ENCODE results near the gene GPATCH1.

DNA sequence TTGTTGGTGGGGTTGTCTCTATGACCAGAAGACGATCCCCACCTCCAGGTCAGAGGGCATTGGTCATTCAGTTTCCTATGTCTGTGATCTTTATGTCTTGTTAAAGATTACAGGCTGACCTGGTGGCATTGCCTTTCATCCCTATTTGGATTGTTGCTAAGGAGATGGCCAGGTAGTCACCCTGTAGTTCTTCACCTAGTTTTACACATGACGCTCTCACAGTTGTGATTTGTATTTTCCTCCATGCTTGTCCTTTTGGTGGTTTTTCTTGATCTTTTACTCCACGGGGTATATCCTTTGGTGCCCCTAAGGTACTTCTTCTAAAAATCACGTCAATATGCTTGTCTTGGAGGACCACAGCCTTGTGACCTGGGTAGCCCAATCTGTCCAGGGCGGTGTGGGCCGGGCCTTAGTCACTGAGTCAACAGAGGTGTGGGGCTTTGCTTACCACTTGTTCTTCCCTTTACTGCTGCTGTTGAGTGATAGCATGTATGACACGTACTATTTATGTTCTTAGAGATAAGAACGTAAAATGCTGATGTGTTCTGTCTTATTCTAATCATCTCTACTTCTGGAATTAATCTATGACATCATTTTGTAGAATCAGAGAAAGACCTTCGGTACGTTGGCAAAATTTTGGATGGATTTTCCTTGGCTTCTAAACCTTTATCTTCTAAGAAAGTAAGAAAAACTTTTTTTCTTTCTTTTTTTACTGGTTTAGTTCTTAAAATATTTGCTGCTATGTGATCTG is 20.1 kb downstream of the GPATCH1 start:
- TF ChIP-seq, protein P1, sequence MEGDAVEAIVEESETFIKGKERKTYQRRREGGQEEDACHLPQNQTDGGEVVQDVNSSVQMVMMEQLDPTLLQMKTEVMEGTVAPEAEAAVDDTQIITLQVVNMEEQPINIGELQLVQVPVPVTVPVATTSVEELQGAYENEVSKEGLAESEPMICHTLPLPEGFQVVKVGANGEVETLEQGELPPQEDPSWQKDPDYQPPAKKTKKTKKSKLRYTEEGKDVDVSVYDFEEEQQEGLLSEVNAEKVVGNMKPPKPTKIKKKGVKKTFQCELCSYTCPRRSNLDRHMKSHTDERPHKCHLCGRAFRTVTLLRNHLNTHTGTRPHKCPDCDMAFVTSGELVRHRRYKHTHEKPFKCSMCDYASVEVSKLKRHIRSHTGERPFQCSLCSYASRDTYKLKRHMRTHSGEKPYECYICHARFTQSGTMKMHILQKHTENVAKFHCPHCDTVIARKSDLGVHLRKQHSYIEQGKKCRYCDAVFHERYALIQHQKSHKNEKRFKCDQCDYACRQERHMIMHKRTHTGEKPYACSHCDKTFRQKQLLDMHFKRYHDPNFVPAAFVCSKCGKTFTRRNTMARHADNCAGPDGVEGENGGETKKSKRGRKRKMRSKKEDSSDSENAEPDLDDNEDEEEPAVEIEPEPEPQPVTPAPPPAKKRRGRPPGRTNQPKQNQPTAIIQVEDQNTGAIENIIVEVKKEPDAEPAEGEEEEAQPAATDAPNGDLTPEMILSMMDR (IDR thresholded peaks at IDR 0.05; ENCODE audit: low read depth, low read length, missing input control), result no peak
- TF ChIP-seq, protein P2, sequence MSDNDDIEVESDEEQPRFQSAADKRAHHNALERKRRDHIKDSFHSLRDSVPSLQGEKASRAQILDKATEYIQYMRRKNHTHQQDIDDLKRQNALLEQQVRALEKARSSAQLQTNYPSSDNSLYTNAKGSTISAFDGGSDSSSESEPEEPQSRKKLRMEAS (IDR thresholded peaks at IDR 0.05), result no peak
- TF ChIP-seq YY1 (IDR thresholded peaks at IDR 0.05) (no peak), RXRA (IDR thresholded peaks at IDR 0.05) (no peak), JUND (IDR thresholded peaks at IDR 0.05) (no peak), EGR1 (IDR thresholded peaks at IDR 0.05; ENCODE audit: low read depth in 2 of 2) (no peak), FOXA1 (IDR thresholded peaks at IDR 0.05) (no peak), RAD21 (IDR thresholded peaks at IDR 0.05) (no peak), NR2F2 (IDR thresholded peaks at IDR 0.05) (no peak), HNF4A (conservative IDR thresholded peaks at IDR 0.05) (no peak), GABPA (IDR thresholded peaks at IDR 0.05 in 1 of 2, conservative IDR thresholded peaks at IDR 0.05 in 1 of 2) (no peak)
- TF ChIP-seq, protein P3, sequence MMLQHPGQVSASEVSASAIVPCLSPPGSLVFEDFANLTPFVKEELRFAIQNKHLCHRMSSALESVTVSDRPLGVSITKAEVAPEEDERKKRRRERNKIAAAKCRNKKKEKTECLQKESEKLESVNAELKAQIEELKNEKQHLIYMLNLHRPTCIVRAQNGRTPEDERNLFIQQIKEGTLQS (IDR thresholded peaks at IDR 0.05), result no peak
- TF ChIP-seq, protein P4, sequence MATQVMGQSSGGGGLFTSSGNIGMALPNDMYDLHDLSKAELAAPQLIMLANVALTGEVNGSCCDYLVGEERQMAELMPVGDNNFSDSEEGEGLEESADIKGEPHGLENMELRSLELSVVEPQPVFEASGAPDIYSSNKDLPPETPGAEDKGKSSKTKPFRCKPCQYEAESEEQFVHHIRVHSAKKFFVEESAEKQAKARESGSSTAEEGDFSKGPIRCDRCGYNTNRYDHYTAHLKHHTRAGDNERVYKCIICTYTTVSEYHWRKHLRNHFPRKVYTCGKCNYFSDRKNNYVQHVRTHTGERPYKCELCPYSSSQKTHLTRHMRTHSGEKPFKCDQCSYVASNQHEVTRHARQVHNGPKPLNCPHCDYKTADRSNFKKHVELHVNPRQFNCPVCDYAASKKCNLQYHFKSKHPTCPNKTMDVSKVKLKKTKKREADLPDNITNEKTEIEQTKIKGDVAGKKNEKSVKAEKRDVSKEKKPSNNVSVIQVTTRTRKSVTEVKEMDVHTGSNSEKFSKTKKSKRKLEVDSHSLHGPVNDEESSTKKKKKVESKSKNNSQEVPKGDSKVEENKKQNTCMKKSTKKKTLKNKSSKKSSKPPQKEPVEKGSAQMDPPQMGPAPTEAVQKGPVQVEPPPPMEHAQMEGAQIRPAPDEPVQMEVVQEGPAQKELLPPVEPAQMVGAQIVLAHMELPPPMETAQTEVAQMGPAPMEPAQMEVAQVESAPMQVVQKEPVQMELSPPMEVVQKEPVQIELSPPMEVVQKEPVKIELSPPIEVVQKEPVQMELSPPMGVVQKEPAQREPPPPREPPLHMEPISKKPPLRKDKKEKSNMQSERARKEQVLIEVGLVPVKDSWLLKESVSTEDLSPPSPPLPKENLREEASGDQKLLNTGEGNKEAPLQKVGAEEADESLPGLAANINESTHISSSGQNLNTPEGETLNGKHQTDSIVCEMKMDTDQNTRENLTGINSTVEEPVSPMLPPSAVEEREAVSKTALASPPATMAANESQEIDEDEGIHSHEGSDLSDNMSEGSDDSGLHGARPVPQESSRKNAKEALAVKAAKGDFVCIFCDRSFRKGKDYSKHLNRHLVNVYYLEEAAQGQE (IDR thresholded peaks at IDR 0.05), result no peak
